Measurements from ENCODE around the gene MYO1A.

MYO1A gene

DNA sequence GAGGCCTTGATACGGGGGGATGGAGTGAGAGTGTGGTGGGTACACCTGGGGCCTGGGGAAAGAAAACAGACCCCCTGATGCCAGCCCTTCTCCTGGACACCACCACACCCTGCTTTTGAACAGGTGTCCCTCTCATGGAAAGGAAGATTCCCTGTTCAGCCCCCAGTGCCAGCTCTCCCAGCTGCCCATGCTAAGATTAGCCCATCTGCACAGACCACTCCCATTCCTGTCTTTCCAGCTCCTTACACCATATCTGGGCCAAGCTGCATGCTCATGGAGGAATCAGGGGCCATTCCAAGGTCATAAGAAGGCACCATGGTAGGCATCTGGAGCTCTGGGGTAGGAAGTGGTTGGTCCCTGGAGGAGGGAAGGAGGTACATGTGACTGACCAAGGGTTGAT, 48.6 kb upstream of the MYO1A start:
- Histone ChIP-seq H3K9me3 (ENCODE audit: control insufficient read depth, insufficient read depth, low read depth, low read length) (no peaks in the 10 kb centered on the region), H3K36me3 (ENCODE audit: control insufficient read depth in 2 of 2, insufficient read depth in 1 of 2, low read length in 2 of 2) (peaks cover 0 to 37% of the 10 kb centered on the region in 2 experiments; a peak in 1 of 3 replicates), H3K4me1 (ENCODE audit: control insufficient read depth, insufficient read depth, low read length) (no peaks in the 10 kb centered on the region), H3K4me3 (ENCODE audit: low read depth, low read length) (no peak overlapping the region), H3K27ac (ENCODE audit: extremely low read depth, low read depth, low read length) (no peak overlapping the region)
- TF ChIP-seq ZNF174 (tag by site-specific recombination; IDR thresholded peaks at IDR 0.05) (no peak), ZFP41 (tag by site-specific recombination; IDR thresholded peaks at IDR 0.05; ENCODE audit: borderline replicate concordance) (no peak), SP2 (tag by site-specific recombination; IDR thresholded peaks at IDR 0.05) (no peak), ZNF169 (tag by site-specific recombination; IDR thresholded peaks at IDR 0.05) (no peak), ZNF335 (tag by site-specific recombination; conservative IDR thresholded peaks at IDR 0.05) (no peak), ZNF175 (tag by site-specific recombination; IDR thresholded peaks at IDR 0.05) (no peak), ZNF610 (tag by site-specific recombination; IDR thresholded peaks at IDR 0.05; ENCODE audit: borderline replicate concordance) (no peak), ZNF677 (tag by site-specific recombination; IDR thresholded peaks at IDR 0.05) (no peak), ZNF768 (tag by site-specific recombination; IDR thresholded peaks at IDR 0.05) (no peak), ZNF596 (tag by site-specific recombination; IDR thresholded peaks at IDR 0.05) (no peak), ZNF792 (tag by site-specific recombination; IDR thresholded peaks at IDR 0.05) (no peak)
- TF ChIP-seq, protein P1, sequence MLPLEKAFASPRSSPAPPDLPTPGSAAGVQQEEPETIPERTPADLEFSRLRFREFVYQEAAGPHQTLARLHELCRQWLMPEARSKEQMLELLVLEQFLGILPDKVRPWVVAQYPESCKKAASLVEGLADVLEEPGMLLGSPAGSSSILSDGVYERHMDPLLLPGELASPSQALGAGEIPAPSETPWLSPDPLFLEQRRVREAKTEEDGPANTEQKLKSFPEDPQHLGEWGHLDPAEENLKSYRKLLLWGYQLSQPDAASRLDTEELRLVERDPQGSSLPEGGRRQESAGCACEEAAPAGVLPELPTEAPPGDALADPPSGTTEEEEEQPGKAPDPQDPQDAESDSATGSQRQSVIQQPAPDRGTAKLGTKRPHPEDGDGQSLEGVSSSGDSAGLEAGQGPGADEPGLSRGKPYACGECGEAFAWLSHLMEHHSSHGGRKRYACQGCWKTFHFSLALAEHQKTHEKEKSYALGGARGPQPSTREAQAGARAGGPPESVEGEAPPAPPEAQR (tag by site-specific recombination; IDR thresholded peaks at IDR 0.05) = no peak
- ChIA-PET CTCF (interaction anchor here (0.6 to 6.0 kb wide), 9 partner anchors 13 to 1276 kb away, joined by 3 to 43 read pairs (median 3); partner anchors contain the start of genes NEMP1, STAT6 and ZBTB39), POLR2A (interaction anchor here (1.1 to 2.6 kb wide), 3 partner anchors 9 to 20 kb away, joined by 3 to 11 read pairs (median 8); partner anchors contain the start of genes NAB2, NEMP1 and STAT6)

DNA sequence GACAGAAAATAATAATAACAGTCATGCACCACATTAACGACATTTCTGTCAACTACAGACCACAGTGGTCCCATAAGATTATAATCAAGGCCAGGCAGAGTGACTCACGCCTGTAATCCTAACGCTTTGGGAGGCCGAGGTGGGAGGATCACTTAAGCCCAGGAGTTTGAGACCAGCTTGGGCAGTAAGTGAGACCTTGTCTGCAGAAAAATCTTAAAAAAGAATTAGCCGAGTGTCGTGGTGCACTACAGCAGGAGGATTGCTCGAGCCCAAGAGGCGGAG, 47.6 kb upstream of the MYO1A start:
- TF ChIP-seq ZNF16 (tag by site-specific recombination; IDR thresholded peaks at IDR 0.05; ENCODE audit: low read depth) = no peak
- peak; percentile 41; the same call in 1 of the 2 replicates for TF ChIP-seq SP7 (tag by site-specific recombination; IDR thresholded peaks at IDR 0.05)
- Histone ChIP-seq H3K4me1 (ENCODE audit: control insufficient read depth, insufficient read depth, low read length) (no peaks in the 10 kb centered on the region), H3K27ac (ENCODE audit: extremely low read depth, low read depth, low read length) (no peak overlapping the region), H3K9me3 (ENCODE audit: control insufficient read depth, insufficient read depth, low read depth, low read length) (no peaks in the 10 kb centered on the region), H3K36me3 (ENCODE audit: control insufficient read depth in 2 of 2, insufficient read depth in 1 of 2, low read length in 2 of 2) (peaks cover 0 to 47% of the 10 kb centered on the region in 2 experiments; a peak in 1 of 3 replicates), H3K4me3 (ENCODE audit: low read depth, low read length) (no peak overlapping the region)
- POLR2A ChIA-PET = interaction anchor here (1.1 to 2.6 kb wide), 3 partner anchors 8 to 19 kb away, joined by 3 to 11 read pairs (median 8); partner anchors contain the start of genes NAB2, NEMP1 and STAT6
- CTCF ChIA-PET = interaction anchor here (1.0 to 6.0 kb wide), 6 partner anchors 14 to 91 kb away, joined by 3 to 43 read pairs (median 16); partner anchors contain the start of genes NEMP1, STAT6, TAC3 and ZBTB39

DNA sequence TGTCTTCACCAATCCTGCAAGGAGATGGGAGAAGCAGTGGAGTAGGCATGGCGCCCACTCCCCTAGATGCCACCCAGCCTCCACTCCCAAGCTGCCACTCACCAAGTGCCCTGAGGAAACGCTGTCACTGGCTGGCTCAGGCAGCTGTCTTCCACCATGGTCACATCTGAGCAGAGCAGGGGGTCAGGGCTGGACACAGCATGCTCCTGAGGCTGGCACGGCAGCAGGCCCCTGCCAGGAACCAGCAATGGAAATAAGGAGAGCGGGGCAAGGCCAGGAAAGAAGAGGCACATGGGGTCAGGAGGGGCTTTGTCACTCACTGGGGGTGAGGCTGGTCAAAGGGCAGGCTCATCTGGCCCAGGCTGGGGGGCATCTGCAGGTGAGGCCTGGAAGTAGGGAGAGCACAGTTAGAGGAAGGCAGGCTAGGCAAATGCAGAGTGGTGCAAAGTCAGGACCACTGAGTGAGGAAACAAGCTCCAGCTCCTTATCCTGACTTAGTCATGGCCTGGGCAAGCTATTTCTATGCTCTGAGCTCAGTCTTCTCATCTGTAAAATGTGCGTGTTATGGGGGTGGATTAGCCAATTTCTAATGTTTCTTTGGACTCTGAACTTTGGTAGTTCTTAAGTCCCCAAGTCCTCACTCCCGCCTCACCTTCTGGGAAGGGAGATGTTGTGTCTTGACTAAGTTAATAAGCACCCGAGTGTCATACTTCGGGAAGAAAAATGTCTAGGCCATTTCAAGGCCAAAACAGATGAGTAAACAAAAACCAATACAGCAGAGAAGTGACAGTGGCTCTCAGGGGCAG, 47.0 kb upstream of the MYO1A start:
- ChIA-PET POLR2A (interaction anchor here (2.6 kb wide), 2 partner anchors 15 to 18 kb away, joined by 8 to 11 read pairs; partner anchors contain the start of genes NEMP1 and STAT6), CTCF (interaction anchor here (0.7 to 6.0 kb wide), 6 partner anchors 15 to 117 kb away, joined by 3 to 43 read pairs (median 16); partner anchors contain the start of genes NEMP1, STAT6 and TAC3)
- H3K4me1 ChIP-seq (ENCODE audit: control insufficient read depth, insufficient read depth, low read length) = no peaks in the 10 kb centered on the region
- peaks cover 0 to 52% of the 10 kb centered on the region in 2 experiments; a peak in 1 of 3 replicates for H3K36me3 ChIP-seq (ENCODE audit: control insufficient read depth in 2 of 2, insufficient read depth in 1 of 2, low read length in 2 of 2)
- TF ChIP-seq ZNF202 (tag by site-specific recombination; IDR thresholded peaks at IDR 0.05; ENCODE audit: borderline replicate concordance) (no peak), ZIC2 (tag by site-specific recombination; IDR thresholded peaks at IDR 0.05) (peak; percentile 69)
- H3K9me3 ChIP-seq (ENCODE audit: control insufficient read depth, insufficient read depth, low read depth, low read length) = no peaks in the 10 kb centered on the region
- H3K27ac ChIP-seq (ENCODE audit: extremely low read depth, low read depth, low read length) = no peak overlapping the region
- H3K4me3 ChIP-seq (ENCODE audit: low read depth, low read length) = no peak overlapping the region

Data from HEK293 (cell line).